ENCODE results near the gene PTOV1.

The PTOV1 gene

DNA sequence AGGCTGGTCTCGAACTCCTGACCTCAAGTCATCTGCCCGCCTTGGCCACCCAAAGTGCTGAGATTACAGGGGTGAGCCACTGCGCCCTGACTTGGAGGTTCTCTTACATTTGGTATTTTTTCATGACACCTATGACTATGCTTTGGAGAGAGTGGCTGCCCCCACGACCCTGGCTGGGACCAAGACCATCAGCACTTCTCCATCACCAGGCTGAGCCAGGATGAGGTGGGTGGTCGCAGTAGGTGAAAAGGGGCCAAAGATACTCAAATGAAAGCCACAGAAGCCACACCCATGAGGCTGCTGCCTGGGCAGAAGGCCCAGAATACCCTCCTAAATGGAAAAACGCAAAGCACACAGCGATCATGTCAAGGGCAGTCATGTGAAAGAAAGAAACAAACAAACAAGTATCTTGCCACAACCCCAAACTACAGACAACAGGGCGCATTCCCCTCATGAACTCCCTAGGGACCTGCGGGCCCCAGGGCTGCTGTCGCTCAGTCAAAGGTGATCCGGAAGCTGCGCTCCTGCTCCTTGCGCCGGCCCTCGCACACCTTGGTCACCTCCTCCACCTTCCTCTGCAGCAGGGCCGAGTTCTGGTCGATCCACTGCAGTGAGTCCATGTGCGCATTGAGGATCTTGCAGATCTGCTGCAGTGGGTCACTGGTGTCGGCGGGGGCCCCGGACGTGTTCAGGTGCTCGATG is 56.9 kb downstream of the PTOV1 start:
- Histone ChIP-seq H4K20me1 (ENCODE audit: insufficient read depth, low read length) (peaks cover 6% of the 10 kb centered on the region; the same call in 1 of the 2 replicates), H3K27me3 (replicated peaks; ENCODE audit: insufficient read depth, low read length) (no peaks in the 10 kb centered on the region), H3K27ac (ENCODE audit: low read length) (no peak overlapping the region), H3K9me3 (replicated peaks; ENCODE audit: insufficient read depth, low read length) (no peaks in the 10 kb centered on the region), H3F3A (ENCODE audit: insufficient read depth, low read length) (peaks cover 6% of the 10 kb centered on the region; the same call in 1 of the 2 replicates), H3K4me2 (ENCODE audit: low read depth, low read length) (no peak overlapping the region), H2AFZ (ENCODE audit: low read length) (no peak overlapping the region), H3K9me2 (replicated peaks; ENCODE audit: insufficient read depth, low read length) (no peaks in the 10 kb centered on the region), H3K36me3 (replicated peaks; ENCODE audit: insufficient read depth, low read length) (peaks cover 12% of the 10 kb centered on the region; the same call in 1 of the 2 replicates), H3K4me3 (ENCODE audit: low read length) (no peak overlapping the region), H3K79me2 (ENCODE audit: low read length) (peaks cover 45% of the 10 kb centered on the region), H3K4me1 (ENCODE audit: low read length) (no peaks in the 10 kb centered on the region), H3K9ac (ENCODE audit: low read length) (no peak overlapping the region)
- no peak for TF ChIP-seq EZH2 (optimal IDR thresholded peaks at IDR 0.05; ENCODE audit: low read depth, low read length)
- TF ChIP-seq, protein P1, sequence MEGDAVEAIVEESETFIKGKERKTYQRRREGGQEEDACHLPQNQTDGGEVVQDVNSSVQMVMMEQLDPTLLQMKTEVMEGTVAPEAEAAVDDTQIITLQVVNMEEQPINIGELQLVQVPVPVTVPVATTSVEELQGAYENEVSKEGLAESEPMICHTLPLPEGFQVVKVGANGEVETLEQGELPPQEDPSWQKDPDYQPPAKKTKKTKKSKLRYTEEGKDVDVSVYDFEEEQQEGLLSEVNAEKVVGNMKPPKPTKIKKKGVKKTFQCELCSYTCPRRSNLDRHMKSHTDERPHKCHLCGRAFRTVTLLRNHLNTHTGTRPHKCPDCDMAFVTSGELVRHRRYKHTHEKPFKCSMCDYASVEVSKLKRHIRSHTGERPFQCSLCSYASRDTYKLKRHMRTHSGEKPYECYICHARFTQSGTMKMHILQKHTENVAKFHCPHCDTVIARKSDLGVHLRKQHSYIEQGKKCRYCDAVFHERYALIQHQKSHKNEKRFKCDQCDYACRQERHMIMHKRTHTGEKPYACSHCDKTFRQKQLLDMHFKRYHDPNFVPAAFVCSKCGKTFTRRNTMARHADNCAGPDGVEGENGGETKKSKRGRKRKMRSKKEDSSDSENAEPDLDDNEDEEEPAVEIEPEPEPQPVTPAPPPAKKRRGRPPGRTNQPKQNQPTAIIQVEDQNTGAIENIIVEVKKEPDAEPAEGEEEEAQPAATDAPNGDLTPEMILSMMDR (IDR thresholded peaks at IDR 0.05; ENCODE audit: low read length): no peak
- no peak for TF ChIP-seq EZH2phosphoT487 (IDR thresholded peaks at IDR 0.05; ENCODE audit: low read length)
- DNase-seq: no peak

DNA sequence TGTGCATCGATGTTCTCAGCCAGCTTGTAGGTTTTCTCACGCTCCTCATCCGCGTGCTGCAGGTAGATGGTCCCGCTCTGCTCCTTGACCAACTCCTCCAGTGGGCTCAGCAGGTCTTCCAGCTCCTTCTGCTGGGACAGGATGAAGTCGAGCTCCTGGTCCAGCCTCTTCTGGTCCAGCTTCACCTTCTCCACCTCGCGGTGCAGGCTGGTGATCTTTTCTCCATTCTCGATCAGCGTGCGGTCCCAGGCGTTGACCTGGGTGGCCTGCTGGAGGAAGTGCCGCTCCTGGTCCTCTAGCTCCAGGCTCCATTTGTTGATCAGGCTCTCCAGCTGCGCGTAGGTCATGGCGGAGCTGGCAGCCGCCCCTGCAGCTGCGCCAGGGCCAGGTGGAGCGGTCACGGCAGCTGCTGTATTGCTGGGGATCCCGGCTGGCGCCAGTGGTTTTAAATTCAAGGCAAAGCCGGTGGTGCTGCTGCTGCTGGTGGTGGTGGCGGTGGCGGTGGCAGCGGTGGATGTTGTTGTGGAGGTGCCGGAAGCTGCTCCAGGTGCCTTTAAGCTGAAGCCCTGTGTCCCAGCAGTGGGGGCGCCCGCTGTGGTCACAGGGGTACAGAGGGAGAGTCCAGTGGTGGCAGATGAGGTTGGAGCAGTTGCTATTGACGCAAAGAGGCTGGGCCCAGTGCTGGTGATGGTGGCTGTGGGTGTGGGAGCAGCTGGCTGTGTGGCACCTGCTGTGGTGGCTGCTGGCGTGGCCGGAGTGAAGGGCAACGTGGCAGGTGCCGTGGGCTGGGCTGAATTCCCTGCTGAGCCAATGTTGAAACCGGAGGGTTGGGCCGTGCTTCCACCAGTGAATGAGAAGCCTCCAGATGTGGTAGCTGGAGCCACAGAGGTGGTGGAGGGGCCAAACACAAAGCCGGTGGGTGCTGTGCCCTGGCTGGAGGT is 57.8 kb downstream of the PTOV1 start:
- H3K4me3 ChIP-seq (ENCODE audit: low read length): no peak overlapping the region
- H3K9ac ChIP-seq (ENCODE audit: low read length): no peak overlapping the region
- no peak for DNase-seq
- H3K4me1 ChIP-seq (ENCODE audit: low read length): no peaks in the 10 kb centered on the region
- H3K27ac ChIP-seq (ENCODE audit: low read length): no peak overlapping the region
- TF ChIP-seq EZH2 (optimal IDR thresholded peaks at IDR 0.05; ENCODE audit: low read depth, low read length) (no peak), EZH2phosphoT487 (IDR thresholded peaks at IDR 0.05; ENCODE audit: low read length) (no peak)
- TF ChIP-seq, protein P1 (IDR thresholded peaks at IDR 0.05; ENCODE audit: low read length): no peak
- H3K79me2 ChIP-seq (ENCODE audit: low read length): peaks cover 54% of the 10 kb centered on the region
- H4K20me1 ChIP-seq (ENCODE audit: insufficient read depth, low read length): peaks cover 6% of the 10 kb centered on the region; the same call in 1 of the 2 replicates
- no peak overlapping the region for H2AFZ ChIP-seq (ENCODE audit: low read length)
- no peak overlapping the region for H3K4me2 ChIP-seq (ENCODE audit: low read depth, low read length)
- no peaks in the 10 kb centered on the region for H3K27me3 ChIP-seq (replicated peaks; ENCODE audit: insufficient read depth, low read length)
- H3F3A ChIP-seq (ENCODE audit: insufficient read depth, low read length): peaks cover 6% of the 10 kb centered on the region; the same call in 1 of the 2 replicates
- H3K9me3 ChIP-seq (replicated peaks; ENCODE audit: insufficient read depth, low read length): no peaks in the 10 kb centered on the region
- peaks cover 12% of the 10 kb centered on the region; the same call in 1 of the 2 replicates for H3K36me3 ChIP-seq (replicated peaks; ENCODE audit: insufficient read depth, low read length)
- H3K9me2 ChIP-seq (replicated peaks; ENCODE audit: insufficient read depth, low read length): no peaks in the 10 kb centered on the region

GRCh38 chr19:49910179-49910578 is 59.2 kb downstream of the PTOV1 start:
- Histone ChIP-seq H4K20me1 (ENCODE audit: insufficient read depth, low read length) (peaks cover 6% of the 10 kb centered on the region; the same call in 1 of the 2 replicates), H3K79me2 (ENCODE audit: low read length) (peaks cover 65% of the 10 kb centered on the region), H3K27me3 (replicated peaks; ENCODE audit: insufficient read depth, low read length) (no peaks in the 10 kb centered on the region)

More at GRCh38 chr19:49910179-49910578, 59.2 kb downstream of the PTOV1 start:
- no peak for TF ChIP-seq EZH2 (optimal IDR thresholded peaks at IDR 0.05; ENCODE audit: low read depth, low read length)
- TF ChIP-seq, protein P1 (IDR thresholded peaks at IDR 0.05; ENCODE audit: low read length): no peak
- TF ChIP-seq EZH2phosphoT487 (IDR thresholded peaks at IDR 0.05; ENCODE audit: low read length): no peak
- Histone ChIP-seq H3K9me2 (replicated peaks; ENCODE audit: insufficient read depth, low read length) (no peaks in the 10 kb centered on the region), H2AFZ (ENCODE audit: low read length) (no peak overlapping the region), H3K4me3 (ENCODE audit: low read length) (no peak overlapping the region), H3K27ac (ENCODE audit: low read length) (no peak overlapping the region), H3K4me2 (ENCODE audit: low read depth, low read length) (no peak overlapping the region), H3K9ac (ENCODE audit: low read length) (no peak overlapping the region), H3K4me1 (ENCODE audit: low read length) (no peaks in the 10 kb centered on the region), H3F3A (ENCODE audit: insufficient read depth, low read length) (no peaks in the 10 kb centered on the region; the same call in 1 of the 2 replicates), H3K36me3 (replicated peaks; ENCODE audit: insufficient read depth, low read length) (peaks cover 12% of the 10 kb centered on the region; the same call in 1 of the 2 replicates), H3K9me3 (replicated peaks; ENCODE audit: insufficient read depth, low read length) (no peaks in the 10 kb centered on the region)
- DNase-seq: no peak

Measured in MM.1S (cell line).